Peyer's patch (tissue), 4 donors: ENCODE data around the gene LNX2.

Source experiments
- POLR2A ChIP-seq, 2 donors: fragments of 450-650 bp; IDR thresholded peaks; one replicate each; pipeline ENCODE4 v1.5.1; 2017; ENCODE audit warnings: antibody characterized with exemption in 2 of 2, mild to moderate bottlenecking in 2 of 2, moderate library complexity in 2 of 2
- TF ChIP-seq, protein P1 (sequence below), 6 experiments: fragments of 450-650 bp in 4 of 6; fragments of 200-600 bp in 2 of 6; sonication (generic) in 1 of 6; IDR thresholded peaks; one replicate each; pipeline ENCODE4 v1.5.1; 2017 to 2019; ENCODE audit warnings: antibody characterized with exemption in 6 of 6, mild to moderate bottlenecking in 3 of 6, moderate library complexity in 1 of 6

DNA sequence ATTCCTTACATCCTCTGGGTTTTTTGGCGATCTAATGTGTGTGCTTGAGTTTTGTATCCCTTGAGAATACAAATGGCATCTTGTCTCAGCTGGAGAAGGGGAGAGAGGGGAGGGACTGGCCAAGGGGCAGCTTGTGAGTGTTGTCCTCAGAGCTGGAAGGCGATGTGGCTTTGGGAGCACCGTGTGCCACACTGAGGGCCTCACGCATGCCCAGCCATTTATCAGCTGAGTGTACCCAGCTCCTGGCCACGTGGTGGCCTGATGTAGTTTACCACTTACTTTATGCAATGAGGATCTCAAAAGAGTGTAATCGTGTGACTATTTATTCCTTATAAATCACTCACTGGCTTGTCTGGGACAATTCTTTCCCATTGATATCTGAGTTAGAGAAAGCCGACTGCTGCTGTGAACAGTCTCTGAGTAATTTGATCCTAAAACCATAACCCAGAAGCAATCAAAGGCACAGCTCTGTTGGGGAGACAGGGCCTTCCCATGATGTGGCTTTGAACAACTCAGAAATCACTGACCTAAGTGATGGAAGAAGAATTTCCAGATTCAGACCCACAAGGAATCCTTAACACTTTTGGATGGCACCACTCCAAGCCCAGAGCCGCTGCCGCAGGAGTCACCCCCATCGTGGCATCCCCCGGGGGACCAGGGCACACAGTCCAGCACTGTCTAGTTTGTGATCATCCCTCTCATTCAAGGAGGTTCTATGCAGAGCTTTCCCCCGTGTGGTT lies 116.0 kb downstream of the LNX2 start:
- TF ChIP-seq, protein P1, sequence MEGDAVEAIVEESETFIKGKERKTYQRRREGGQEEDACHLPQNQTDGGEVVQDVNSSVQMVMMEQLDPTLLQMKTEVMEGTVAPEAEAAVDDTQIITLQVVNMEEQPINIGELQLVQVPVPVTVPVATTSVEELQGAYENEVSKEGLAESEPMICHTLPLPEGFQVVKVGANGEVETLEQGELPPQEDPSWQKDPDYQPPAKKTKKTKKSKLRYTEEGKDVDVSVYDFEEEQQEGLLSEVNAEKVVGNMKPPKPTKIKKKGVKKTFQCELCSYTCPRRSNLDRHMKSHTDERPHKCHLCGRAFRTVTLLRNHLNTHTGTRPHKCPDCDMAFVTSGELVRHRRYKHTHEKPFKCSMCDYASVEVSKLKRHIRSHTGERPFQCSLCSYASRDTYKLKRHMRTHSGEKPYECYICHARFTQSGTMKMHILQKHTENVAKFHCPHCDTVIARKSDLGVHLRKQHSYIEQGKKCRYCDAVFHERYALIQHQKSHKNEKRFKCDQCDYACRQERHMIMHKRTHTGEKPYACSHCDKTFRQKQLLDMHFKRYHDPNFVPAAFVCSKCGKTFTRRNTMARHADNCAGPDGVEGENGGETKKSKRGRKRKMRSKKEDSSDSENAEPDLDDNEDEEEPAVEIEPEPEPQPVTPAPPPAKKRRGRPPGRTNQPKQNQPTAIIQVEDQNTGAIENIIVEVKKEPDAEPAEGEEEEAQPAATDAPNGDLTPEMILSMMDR (IDR thresholded peaks at IDR 0.05), result no peak
- no peak for TF ChIP-seq POLR2A (IDR thresholded peaks at IDR 0.05)
